ENCODE data around the gene OSTM1.
"Not testable (repeated sequence)": the region's sequence is repeated elsewhere in the genome, so short reads cannot be mapped to it uniquely, and the experiment has no call there.

The OSTM1 gene

GRCh38 chr6:108016283-108016682 is 58.3 kb downstream of the OSTM1 start:
- not testable (repeated sequence) for DNase-seq

DNA sequence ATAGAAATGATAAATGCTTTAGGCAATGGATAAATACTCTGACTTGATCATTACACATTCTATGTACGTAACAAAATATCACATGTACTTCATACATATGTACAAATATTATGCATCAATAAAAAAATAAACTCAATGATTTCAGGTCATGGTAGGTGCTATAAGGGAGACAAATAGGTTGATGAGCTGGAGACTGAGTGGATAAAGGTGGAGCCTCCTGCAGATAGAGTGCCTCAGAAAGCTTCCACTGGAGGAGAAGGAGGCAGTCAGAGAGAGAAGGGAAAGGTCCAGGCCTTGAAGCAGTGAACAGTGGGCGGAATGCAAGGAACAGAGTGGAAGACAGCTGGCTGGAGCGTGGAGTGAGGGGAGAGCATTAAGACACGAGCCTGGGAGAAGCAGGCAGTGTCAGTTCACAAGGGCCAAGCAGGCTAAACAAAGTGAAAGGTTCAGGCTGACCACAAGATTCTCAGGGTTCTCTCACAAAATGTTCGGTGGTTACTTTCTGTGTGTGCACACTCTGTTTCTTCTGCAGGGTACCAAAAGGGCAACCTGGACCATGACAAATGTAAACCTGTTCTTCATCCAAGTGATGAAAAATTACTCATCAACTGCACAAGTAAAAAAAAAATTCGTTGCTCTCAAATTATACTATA is 60.6 kb downstream of the OSTM1 start:
- DNase-seq: no peak

- DNase-seq: no peak
These were observed 64.6 kb downstream of the OSTM1 start for GRCh38 chr6:108009894-108010293.

- DNase-seq: not testable (repeated sequence)
These were observed 65.3 kb downstream of the OSTM1 start for GRCh38 chr6:108009258-108009657.

DNA sequence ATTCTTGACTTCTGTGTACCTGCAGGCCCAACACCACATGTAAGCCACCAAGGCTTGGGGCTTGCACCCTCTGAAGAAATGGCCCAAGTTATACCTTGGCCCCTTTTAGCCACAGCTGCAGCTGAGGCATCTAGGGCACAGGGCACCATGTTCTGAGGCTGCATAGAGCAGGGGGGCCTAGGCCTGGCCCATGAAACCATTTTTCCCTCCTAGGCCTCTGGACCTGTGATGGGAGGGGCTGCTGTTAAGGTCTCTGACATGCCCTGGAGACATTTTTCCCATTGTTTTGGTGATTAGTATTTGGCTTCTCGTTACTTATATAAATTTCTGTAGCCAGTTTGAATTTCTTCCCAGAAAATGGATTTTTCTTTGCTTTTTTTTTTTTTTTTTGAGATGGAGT is 66.2 kb downstream of the OSTM1 start:
- no peak for DNase-seq

DNA sequence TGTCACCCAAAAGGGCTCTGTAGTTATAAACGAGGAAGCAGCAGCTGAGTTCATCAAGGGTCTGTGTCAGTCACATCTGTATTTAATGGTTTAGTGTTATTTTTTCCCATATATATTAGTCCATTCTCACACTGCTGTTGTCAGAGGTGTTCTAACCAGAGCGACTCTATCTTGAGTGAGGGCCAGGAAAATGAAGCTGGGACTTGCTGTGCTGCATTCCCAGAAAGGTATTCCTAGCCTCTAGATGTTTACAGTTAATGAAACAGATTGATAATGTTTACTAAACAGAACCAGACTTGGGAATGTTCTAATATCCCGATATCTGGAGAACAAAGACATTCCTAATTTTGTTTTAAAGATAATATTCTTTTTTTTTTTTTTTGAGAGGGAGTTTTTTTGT is 68.6 kb downstream of the OSTM1 start:
- DNase-seq: no peak

DNA sequence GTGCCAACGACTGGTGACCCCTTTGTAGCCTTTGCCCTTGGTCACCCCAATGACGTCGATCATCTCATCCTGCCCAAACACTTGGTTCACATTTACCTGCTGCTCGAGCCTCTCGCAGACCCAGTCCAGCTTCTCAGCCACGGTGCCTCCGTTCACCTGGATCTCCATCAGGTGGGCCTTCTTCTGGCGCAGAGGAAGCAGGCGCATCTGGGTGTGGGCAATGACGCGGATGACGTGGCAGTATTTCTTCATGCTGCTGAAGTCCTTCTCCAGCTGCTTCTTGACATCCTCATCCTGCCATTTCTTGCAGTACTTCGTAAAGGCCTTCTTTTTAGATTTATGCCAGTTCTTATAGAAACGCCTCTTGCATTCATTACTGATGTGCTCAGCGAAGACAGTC is 69.7 kb downstream of the OSTM1 start:
- DNase-seq: no peak

GRCh38 chr6:108002365-108003221 is 71.9 kb downstream of the OSTM1 start:
- no peak for DNase-seq

GRCh38 chr6:108001696-108002231 is 72.8 kb downstream of the OSTM1 start:
- DNase-seq: no peak

DNA sequence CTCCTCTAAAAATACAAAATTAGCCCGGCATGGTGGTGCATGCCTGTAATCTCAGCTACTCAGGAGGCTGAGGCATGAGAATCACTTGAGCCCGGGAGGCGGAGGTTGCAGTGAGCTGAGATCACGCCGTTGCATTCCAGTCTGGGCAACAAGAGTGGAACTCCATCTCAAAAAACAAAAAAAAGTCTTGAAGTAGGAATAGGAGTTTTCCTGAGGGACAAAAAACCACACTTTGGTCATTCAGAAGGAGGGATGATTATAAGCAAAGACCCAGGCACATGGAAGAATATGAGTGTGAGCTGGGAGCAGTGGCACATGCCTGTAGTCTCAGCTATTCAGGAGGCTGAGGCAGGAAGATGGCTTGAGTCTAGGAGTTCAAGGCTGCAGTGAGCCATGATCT is 74.3 kb downstream of the OSTM1 start:
- not testable (repeated sequence) for DNase-seq

- DNase-seq: no peak
These were observed 75.2 kb downstream of the OSTM1 start for GRCh38 chr6:107999341-107999740.

- DNase-seq: no peak
These were observed 82.6 kb downstream of the OSTM1 start for GRCh38 chr6:107991772-107992550.

Measured in T-helper 9 cell (primary cell).